Naive thymus-derived CD8-positive, alpha-beta T cell (primary cell): ENCODE data around the gene INSL4. TPM values are rescaled to one million over a fixed set of nuclear protein-coding genes. Genes with fewer than 3 reads are reported as not detected.

Experiments used
- ATAC-seq, 2 donors: fragments of 150-1000 bp; cut with Tn5 transposase in 1 of 2; sonication (Bioruptor Pico), chemical (Tn5 transposase) in 1 of 2; 1 replicate in 1 of 2; 2 replicates in 1 of 2; pipeline ENCODE4 v1.10.0; 2021; ENCODE audit warnings: mild to moderate bottlenecking in 2 of 2, moderate library complexity in 2 of 2
- POLR2A ChIA-PET: fragments of 350-600 bp; sonication (Branson Sonifier 250); formaldehyde crosslinking; loops from one replicate; lab custom pipeline; 2021; ENCODE audit warnings: antibody characterized with exemption; lab: Charles Lee
- DNase-seq, 10 donors: peaks; one replicate each; pipeline versions ENCODE4 v3.0.0 to v3.0.0-alpha.2; 2020 to 2022
- H3K27ac Mint-ChIP-seq, 10 donors: one replicate each; pipeline ENCODE4 v1.8.0; 2020 to 2022; ENCODE audit warnings: mild to moderate bottlenecking in 10 of 10, mixed read lengths in 10 of 10, moderate library complexity in 4 of 10, inconsistent platforms in 1 of 10
- H3K27me3 Mint-ChIP-seq, 5 donors: one replicate each; pipeline ENCODE4 v1.8.0; 2021 to 2022; ENCODE audit warnings: mixed read lengths in 5 of 5
- H3K36me3 Mint-ChIP-seq, 3 donors: one replicate each; pipeline ENCODE4 v1.8.0; 2020 to 2022; ENCODE audit warnings: mixed read lengths in 3 of 3, mild to moderate bottlenecking in 2 of 3, inconsistent platforms in 1 of 3
- H3K4me1 Mint-ChIP-seq, 4 donors: one replicate each; pipeline ENCODE4 v1.8.0; 2021 to 2022; ENCODE audit warnings: mixed read lengths in 4 of 4
- H3K4me3 Mint-ChIP-seq, 10 donors: one replicate each; pipeline ENCODE4 v1.8.0; 2020 to 2022; ENCODE audit warnings: mild to moderate bottlenecking in 10 of 10, mixed read lengths in 10 of 10, moderate library complexity in 6 of 10, inconsistent platforms in 1 of 10
- H3K9me3 Mint-ChIP-seq, 9 donors: one replicate each; pipeline ENCODE4 v1.8.0; 2020 to 2022; ENCODE audit warnings: mixed read lengths in 9 of 9, mild to moderate bottlenecking in 3 of 9, inconsistent platforms in 1 of 9, moderate library complexity in 1 of 9
- polyA plus RNA-seq, 3 donors: library from polyadenylated mRNA; unstranded; fragments of 300-500 nt; fragmentation: Illumina TruSeq; gene quantifications; one replicate each; pipeline ENCODE4 v1.2.3, GENCODE V29; 2021
- total RNA-seq, 8 experiments: library from RNA in 2 of 8; stranded (reverse) in 2 of 8; gene quantifications; one replicate each; pipeline ENCODE4 v1.2.3 and lab custom pipeline; 2021 to 2026

Gene INSL4
- total and polyA plus RNA-seq, 5 experiments from 2014 or later = not detected

GRCh38 chr9:5264219-5264595 is 33.0 kb downstream of the INSL4 start:
- H3K4me1 Mint-ChIP-seq = peaks cover 4 to 22% (median 18%) of the 10 kb centered on the region in 4 donors
- peaks cover 0 to 14% (median 3%) of the 10 kb centered on the region in 9 donors for H3K9me3 Mint-ChIP-seq
- POLR2A ChIA-PET = interaction anchor here (1.1 kb wide), 1 partner anchor 173 kb away, joined by 3 read pairs; no protein-coding TSS in a partner anchor
- H3K27me3 Mint-ChIP-seq = no peaks in the 10 kb centered on the region
- H3K36me3 Mint-ChIP-seq = peaks cover 0 to 5% (median 0%) of the 10 kb centered on the region in 3 donors
- peak overlapping the region in 1 of 10 donors; percentile 24 for H3K27ac Mint-ChIP-seq
- DNase-seq (no peak), ATAC-seq (no peak)
- peak overlapping the region in 2 of 10 donors; percentile 0 to 1 for H3K4me3 Mint-ChIP-seq

GRCh38 chr9:5265939-5266338 is 34.7 kb downstream of the INSL4 start:
- Mint-ChIP-seq H3K36me3 (peaks cover 0 to 2% (median 0%) of the 10 kb centered on the region in 3 donors), H3K27me3 (no peaks in the 10 kb centered on the region), H3K4me3 (no peak overlapping the region), H3K27ac (peak overlapping the region in 2 of 10 donors; percentile 22 to 60), H3K9me3 (peaks cover 0 to 2% (median 0%) of the 10 kb centered on the region in 9 donors), H3K4me1 (peaks cover 4 to 22% (median 18%) of the 10 kb centered on the region in 4 donors)
- ATAC-seq (no peak), DNase-seq (no peak)
- POLR2A ChIA-PET = no interaction called here

- Mint-ChIP-seq H3K36me3 (no peaks in the 10 kb centered on the region), H3K27ac (no peak overlapping the region), H3K4me3 (no peak overlapping the region), H3K27me3 (peaks cover 0 to 2% (median 0%) of the 10 kb centered on the region in 5 donors), H3K9me3 (no peaks in the 10 kb centered on the region), H3K4me1 (peaks cover 2 to 11% (median 7%) of the 10 kb centered on the region in 4 donors)
- no peak for ATAC-seq
- DNase-seq = no peak
- POLR2A ChIA-PET = no interaction called here
Observed at GRCh38 chr9:5269249-5269715, 38.1 kb downstream of the INSL4 start.

- peaks cover 0 to 4% (median 0%) of the 10 kb centered on the region in 9 donors for H3K9me3 Mint-ChIP-seq
- H3K4me3 Mint-ChIP-seq = no peak overlapping the region
- POLR2A ChIA-PET = no interaction called here
- no peak for ATAC-seq
- H3K36me3 Mint-ChIP-seq = no peaks in the 10 kb centered on the region
- DNase-seq = no peak
- peaks cover 0 to 2% (median 0%) of the 10 kb centered on the region in 5 donors for H3K27me3 Mint-ChIP-seq
- H3K4me1 Mint-ChIP-seq = no peaks in the 10 kb centered on the region
- H3K27ac Mint-ChIP-seq = peak overlapping the region in 1 of 10 donors; percentile 16
Observed at GRCh38 chr9:5274770-5275169, 43.6 kb downstream of the INSL4 start.

GRCh38 chr9:5278486-5278885 is 47.3 kb downstream of the INSL4 start:
- Mint-ChIP-seq H3K27ac (no peak overlapping the region), H3K27me3 (no peaks in the 10 kb centered on the region), H3K4me3 (no peak overlapping the region), H3K9me3 (peaks cover 0 to 5% (median 0%) of the 10 kb centered on the region in 9 donors), H3K36me3 (peaks cover 0 to 2% (median 0%) of the 10 kb centered on the region in 3 donors), H3K4me1 (no peaks in the 10 kb centered on the region)
- POLR2A ChIA-PET = no interaction called here
- no peak for ATAC-seq
- DNase-seq = no peak

Other genes starting within 250 kb of the INSL4 start
- gene JAK2, start 246.1 kb upstream of the INSL4 start, total RNA-seq = 10 to 100 TPM; 11.9 to 13.4 TPM
- 1 to 10 TPM; 1.9 to 4.8 (median 3.8) TPM for gene JAK2, start 246.1 kb upstream of the INSL4 start, polyA plus RNA-seq
- not detected for gene INSL6, start 45.8 kb upstream of the INSL4 start, total RNA-seq
- gene INSL6, start 45.8 kb upstream of the INSL4 start, polyA plus RNA-seq = not detected
- gene RLN2, start 73.3 kb downstream of the INSL4 start, total RNA-seq = 1 to 10 TPM; 3.7 TPM
- 10 to 100 TPM in 1 of 3 donors, 1 to 10 TPM in 2; 7.7 to 12.7 (median 9.4) TPM for gene RLN2, start 73.3 kb downstream of the INSL4 start, polyA plus RNA-seq
- 1 to 10 TPM; 5.1 TPM for gene RLN1, start 108.5 kb downstream of the INSL4 start, total RNA-seq
- gene RLN1, start 108.5 kb downstream of the INSL4 start, polyA plus RNA-seq = 1 to 10 TPM; 1.2 to 3.4 (median 1.4) TPM
- 10 to 100 TPM; 19.0 to 19.1 TPM for gene PLGRKT, start 206.5 kb downstream of the INSL4 start, total RNA-seq
- gene PLGRKT, start 206.5 kb downstream of the INSL4 start, polyA plus RNA-seq = 10 to 100 TPM; 45.2 to 60.3 (median 55.8) TPM
- 1 to 10 TPM; 3.9 to 4.7 TPM for gene CD274, start 219.1 kb downstream of the INSL4 start, total RNA-seq
- gene CD274, start 219.1 kb downstream of the INSL4 start, polyA plus RNA-seq = 1 to 10 TPM; 1.1 to 3.9 (median 1.6) TPM